IMR-90 (cell line): ENCODE data around the gene FGR. TPM values are rescaled to one million over a fixed set of nuclear protein-coding genes. Genes with fewer than 3 reads are reported as not detected.

Experiments
- ATAC-seq: fragments of 200-7000 bp; cut with Tn5 transposase; 2 replicates; pipeline ENCODE4 v1.9.1; 2020; ENCODE audit warnings: low read depth, mild to moderate bottlenecking, moderate library complexity
- BruUV-seq: library from RNA; stranded (reverse); fragments of 400-500 nt; replicated peaks from 2 replicates; lab custom pipeline; 2021; lab: Mats Ljungman, UMichigan
- CTCF ChIA-PET: fragments of 300-600 bp; formaldehyde crosslinking; extraction: SDS; loops from one replicate; lab custom pipeline; 2021; ENCODE audit warnings: antibody characterized with exemption; lab: Yijun Ruan, JAX
- POLR2A ChIA-PET: fragments of 300-600 bp; sonication (Branson Sonifier 250); formaldehyde crosslinking; loops from one replicate; lab custom pipeline; 2022; ENCODE audit warnings: antibody characterized with exemption; ENCODE audit not compliant: unreplicated experiment; lab: Charles Lee
- DNase-seq: peaks from one replicate; pipeline ENCODE4 v3.0.0; 2013
- H2AFZ ChIP-seq: replicated peaks from 2 replicates; pipeline ENCODE3; 2013; ENCODE audit warnings: low read length, mild to moderate bottlenecking; ENCODE audit not compliant: poor library complexity
- H2AK5ac ChIP-seq: 2 replicates; pipeline ENCODE4 v1.6.1; 2013; ENCODE audit warnings: low read depth, low read length, inconsistent platforms
- H2AK9ac ChIP-seq: replicated peaks from 2 replicates; pipeline ENCODE3; 2013; ENCODE audit warnings: mild to moderate bottlenecking, low read depth, low read length, moderate library complexity; ENCODE audit not compliant: poor library complexity
- H2BK120ac ChIP-seq: 2 replicates; pipeline ENCODE4 v1.6.1; 2013; ENCODE audit warnings: low read depth, low read length, inconsistent platforms
- H2BK15ac ChIP-seq: 3 replicates; pipeline ENCODE4 v1.6.1; 2013; ENCODE audit warnings: low read depth, low read length, inconsistent platforms
- H2BK20ac ChIP-seq: 2 replicates; pipeline ENCODE4 v1.6.1; 2013; ENCODE audit warnings: low read depth, mild to moderate bottlenecking, inconsistent platforms, low read length, moderate library complexity
- H2BK5ac ChIP-seq: 2 replicates; pipeline ENCODE4 v1.6.1; 2013; ENCODE audit warnings: mild to moderate bottlenecking, low read depth, low read length, inconsistent platforms; ENCODE audit not compliant: poor library complexity, severe bottlenecking
- H3K14ac ChIP-seq: replicated peaks from 2 replicates; pipeline ENCODE4 v1.6.1; 2013; ENCODE audit warnings: low read depth, low read length, inconsistent platforms
- H3K18ac ChIP-seq: 2 replicates; pipeline ENCODE4 v1.6.1; 2013; ENCODE audit warnings: low read depth, low read length, control low read depth
- H3K23ac ChIP-seq: 2 replicates; pipeline ENCODE4 v1.6.1; 2013; ENCODE audit warnings: low read depth, low read length, inconsistent platforms
- H3K27ac ChIP-seq: 2 replicates; pipeline ENCODE4 v1.5.1; 2013; ENCODE audit warnings: mild to moderate bottlenecking, control low read depth, low read length; ENCODE audit not compliant: insufficient read depth
- H3K27me3 ChIP-seq: 2 replicates; pipeline ENCODE4 v1.6.1; 2013; ENCODE audit warnings: low read length; ENCODE audit not compliant: control insufficient read depth, insufficient read depth
- H3K36me3 ChIP-seq: 2 replicates; pipeline ENCODE4 v1.6.1; 2013; ENCODE audit warnings: low read length, mixed read lengths; ENCODE audit not compliant: control insufficient read depth, insufficient read depth
- H3K4ac ChIP-seq: 2 replicates; pipeline ENCODE4 v1.6.1; 2013; ENCODE audit warnings: low read depth, low read length, inconsistent platforms
- H3K4me1 ChIP-seq: 2 replicates; pipeline ENCODE4 v1.6.1; 2013; ENCODE audit warnings: low read length, mixed read lengths; ENCODE audit not compliant: control insufficient read depth, insufficient read depth
- H3K4me2 ChIP-seq: 2 replicates; pipeline ENCODE4 v1.6.1; 2013; ENCODE audit warnings: low read depth, mild to moderate bottlenecking, control low read depth, low read length, moderate library complexity
- H3K4me3 ChIP-seq: 2 replicates; pipeline ENCODE4 v1.5.1; 2013; ENCODE audit warnings: low read depth, mild to moderate bottlenecking, control low read depth, low read length, moderate library complexity; ENCODE audit not compliant: insufficient read depth
- H3K56ac ChIP-seq: 2 replicates; pipeline ENCODE4 v1.6.1; 2013; ENCODE audit warnings: low read length, inconsistent platforms; ENCODE audit not compliant: insufficient read depth; ENCODE audit errors: extremely low read depth
- H3K79me1 ChIP-seq, 2 experiments: 2 replicates each; pipeline ENCODE4 v1.6.1; 2013; ENCODE audit warnings: low read length in 2 of 2, inconsistent platforms in 1 of 2, low read depth in 1 of 2
- H3K9ac ChIP-seq: 2 replicates; pipeline ENCODE4 v1.6.1; 2013; ENCODE audit warnings: low read depth, low read length, control low read depth
- H3K9me1 ChIP-seq: 2 replicates; pipeline ENCODE4 v1.6.1; 2013; ENCODE audit warnings: low read length, inconsistent platforms; ENCODE audit not compliant: insufficient read depth
- H3K9me3 ChIP-seq: 2 replicates; pipeline ENCODE4 v1.6.1; 2013; ENCODE audit warnings: low read length; ENCODE audit not compliant: control insufficient read depth, insufficient read depth
- H4K20me1 ChIP-seq: 2 replicates; pipeline ENCODE4 v1.6.1; 2013; ENCODE audit warnings: low read length, inconsistent platforms; ENCODE audit not compliant: insufficient read depth
- H4K5ac ChIP-seq: 2 replicates; pipeline ENCODE4 v1.6.1; 2013; ENCODE audit warnings: mild to moderate bottlenecking, low read depth, low read length, control low read depth
- H4K8ac ChIP-seq, 2 experiments: 2 replicates each; pipeline ENCODE4 v1.6.1; 2013; ENCODE audit warnings: low read depth in 2 of 2, low read length in 2 of 2, control low read depth in 1 of 2, inconsistent platforms in 1 of 2
- H4K91ac ChIP-seq: 2 replicates; pipeline ENCODE4 v1.6.1; 2013; ENCODE audit warnings: low read depth, low read length, inconsistent platforms; ENCODE audit not compliant: insufficient read depth
- BHLHE40 ChIP-seq: fragments of 150-350 bp; IDR thresholded peaks from 2 replicates; pipeline ENCODE4 v1.6.1; 2016; ENCODE audit warnings: mild to moderate bottlenecking, low read depth, low read length
- CEBPB ChIP-seq: IDR thresholded peaks from 2 replicates; pipeline ENCODE4 v1.6.1; 2012; ENCODE audit warnings: low read depth, low read length, improper control_type of control experiment
- CHD1 ChIP-seq: IDR thresholded peaks from 2 replicates; pipeline ENCODE4 v1.6.1; 2012; ENCODE audit warnings: low read depth, low read length, improper control_type of control experiment
- FOS ChIP-seq: fragments of 150-350 bp; IDR thresholded peaks from 2 replicates; pipeline ENCODE4 v1.6.1; 2016; ENCODE audit warnings: low read depth, low read length
- MAZ ChIP-seq: IDR thresholded peaks from 2 replicates; pipeline ENCODE4 v1.6.1; 2012; ENCODE audit warnings: low read depth, mild to moderate bottlenecking, low read length, improper control_type of control experiment, moderate library complexity, borderline replicate concordance
- MXI1 ChIP-seq: IDR thresholded peaks from 2 replicates; pipeline ENCODE4 v1.6.1; 2012; ENCODE audit warnings: low read depth, mild to moderate bottlenecking, low read length, moderate library complexity, borderline replicate concordance
- NFE2L2 ChIP-seq: fragments of 150-350 bp; IDR thresholded peaks from 2 replicates; pipeline ENCODE4 v1.6.1; 2016; ENCODE audit warnings: low read depth, mild to moderate bottlenecking, low read length
- POLR2A ChIP-seq: IDR thresholded peaks from 2 replicates; pipeline ENCODE4 v1.6.1; 2012; ENCODE audit warnings: mild to moderate bottlenecking, low read depth, low read length
- RAD21 ChIP-seq: IDR thresholded peaks from 2 replicates; pipeline ENCODE4 v1.6.1; 2012; ENCODE audit warnings: low read length, improper control_type of control experiment
- RCOR1 ChIP-seq: IDR thresholded peaks from 2 replicates; pipeline ENCODE4 v1.6.1; 2012; ENCODE audit warnings: mild to moderate bottlenecking, low read length, improper control_type of control experiment; ENCODE audit not compliant: insufficient replicate concordance
- RFX5 ChIP-seq: IDR thresholded peaks from 2 replicates; pipeline ENCODE4 v1.8.0; 2012; ENCODE audit warnings: low read depth, mild to moderate bottlenecking, low read length, moderate library complexity
- SMC3 ChIP-seq: fragments of 150-350 bp; IDR thresholded peaks from 2 replicates; pipeline ENCODE4 v1.6.1; 2016; ENCODE audit warnings: low read depth, mild to moderate bottlenecking, antibody characterized with exemption, low read length, moderate library complexity
- WGBS, 2 experiments: methylation state at CpG; one replicate each; pipeline versions ENCODE4 v1.1.5 to v1.1.7; 2013; ENCODE audit warnings: missing lambda C conversion rate in 2 of 2; ENCODE audit not compliant: insufficient read length in 1 of 2; ENCODE audit errors: extremely low coverage in 2 of 2; 5-methylcytosine and 5-hydroxymethylcytosine counted together
- dilution Hi-C: fragments of 300-500 bp; cut with HindIII; formaldehyde crosslinking; loops from one replicate; pipeline ENCODE4 v1.14.3; 2018; ENCODE audit warnings: low sequenced_read_pairs; ENCODE audit not compliant: unreplicated experiment
- in situ Hi-C: fragments of 300-500 bp; cut with MboI; formaldehyde crosslinking; loops from 3 replicates; pipeline ENCODE4 v1.14.3; 2019; ENCODE audit warnings: low sequenced_read_pairs, inconsistent platforms, mixed read lengths
- intact Hi-C: fragments of 100-400 bp; cut with micrococcal nuclease; formaldehyde crosslinking; loops from 2 replicates; pipeline ENCODE4 v1.10.0; 2022
- polyA plus RNA-seq, 3 experiments: library from polyadenylated mRNA; depleted of rRNA; stranded (reverse); fragments of >200 nt; gene quantifications; 2 replicates each; pipeline ENCODE4 v1.2.3, GENCODE V29; 2012; ENCODE audit warnings: low replicate concordance in 1 of 3
- total RNA-seq: library from RNA; depleted of rRNA; stranded (reverse); fragments of >200 nt; gene quantifications from 2 replicates; pipeline ENCODE4 v1.2.3, GENCODE V29; 2012
- TF ChIP-seq, protein P1 (sequence below): fragments of 150-350 bp; IDR thresholded peaks from 2 replicates; pipeline ENCODE4 v1.6.1; 2017; ENCODE audit warnings: mild to moderate bottlenecking, antibody characterized with exemption, low read length, low read depth
- TF ChIP-seq, protein P2 (sequence below): conservative IDR thresholded peaks from 2 replicates; pipeline ENCODE4 v1.5.1; 2012; ENCODE audit warnings: mild to moderate bottlenecking, low read depth, low read length, improper control_type of control experiment
- TF ChIP-seq, protein P3 (sequence below): fragments of 150-350 bp; IDR thresholded peaks from 2 replicates; pipeline ENCODE4 v1.6.1; 2016; ENCODE audit warnings: low read depth, mild to moderate bottlenecking, low read length, moderate library complexity, borderline replicate concordance

FGR gene
- total and polyA plus RNA-seq, 2 of the 4 experiments (the other 2 are of a cell fraction), result not detected

DNA sequence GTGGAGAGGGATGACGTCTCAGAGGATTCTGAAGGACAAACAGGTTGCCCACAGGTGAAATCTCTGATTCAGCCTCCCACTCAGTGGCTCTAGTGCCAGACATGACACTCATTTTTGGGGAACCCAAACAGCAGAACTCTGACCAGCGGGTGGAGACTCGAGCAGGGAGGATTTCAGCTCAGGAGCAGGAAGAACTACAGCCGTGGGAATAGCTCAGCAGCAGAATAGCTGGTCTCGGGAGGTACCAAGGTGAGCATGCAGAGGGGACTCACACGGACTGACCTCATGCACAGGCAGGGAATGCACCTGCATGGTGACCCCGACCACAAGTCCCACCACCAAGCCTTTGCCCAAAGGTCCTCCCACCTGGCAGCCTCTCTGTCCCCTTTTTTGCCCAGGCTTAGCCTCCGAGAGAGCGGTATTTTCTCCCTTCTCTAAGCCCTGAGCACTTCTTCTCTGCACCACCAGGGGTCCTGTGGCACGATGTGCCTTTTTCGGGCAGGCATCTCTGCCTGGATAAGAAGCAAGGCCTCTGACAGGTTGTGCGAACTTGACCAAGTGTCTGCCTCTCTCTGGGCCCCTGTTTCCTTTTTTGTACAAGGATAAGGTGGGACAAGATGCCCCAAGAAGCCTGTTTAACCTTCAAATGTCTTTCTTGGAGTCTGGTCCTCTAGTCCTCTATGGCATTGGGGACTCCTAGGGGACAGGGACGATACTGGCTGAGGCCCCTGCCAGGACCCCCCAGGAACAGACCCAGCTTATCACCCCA, 8.8 kb upstream of the FGR start:
- no peak overlapping the region for H2AK9ac ChIP-seq
- dilution Hi-C loops (no loop called here), in situ Hi-C loops (no loop called here), intact Hi-C loops (loop anchor here (1.0 kb wide), 1 partner anchor 20 kb away; no protein-coding TSS in a partner anchor)
- H2AK5ac ChIP-seq, result no peak overlapping the region
- ATAC-seq, result peak; percentile 96
- H3K9me1 ChIP-seq, result no peaks in the 10 kb centered on the region; the same call in 1 of the 2 replicates
- no peak overlapping the region for H2BK5ac ChIP-seq
- CTCF ChIA-PET, result no interaction called here
- peak; percentile 54 for DNase-seq
- no TSS peak for BruUV-seq
- H4K91ac ChIP-seq, result no peak overlapping the region
- H4K20me1 ChIP-seq, result no peaks in the 10 kb centered on the region
- peaks cover 8% of the 10 kb centered on the region; the same call in 1 of the 2 replicates for H3K27me3 ChIP-seq
- H2BK20ac ChIP-seq, result no peak overlapping the region; the same call in 1 of the 2 replicates
- H2AFZ ChIP-seq, result peak overlapping the region; percentile 67
- no peaks in the 10 kb centered on the region for H3K9me3 ChIP-seq
- no peak overlapping the region for H3K9ac ChIP-seq
- no peaks in the 10 kb centered on the region for H3K36me3 ChIP-seq
- no peak overlapping the region for H2BK15ac ChIP-seq
- H3K4ac ChIP-seq, result no peak overlapping the region
- no peak overlapping the region for H3K14ac ChIP-seq
- H3K18ac ChIP-seq, result no peak overlapping the region
- H3K4me2 ChIP-seq, result no peak overlapping the region
- H3K4me1 ChIP-seq, result no peaks in the 10 kb centered on the region
- WGBS, 2 experiments, result 23% methylated on average over 8 of the region's 13 CpGs; no CpG with 5 or more reads in 1 of the 2 experiments
- POLR2A ChIA-PET, result no interaction called here
- H3K79me1 ChIP-seq, result no peaks in the 10 kb centered on the region
- no peak overlapping the region for H3K27ac ChIP-seq
- no peak overlapping the region for H2BK120ac ChIP-seq
- no peak overlapping the region for H3K4me3 ChIP-seq
- no peak overlapping the region for H4K8ac ChIP-seq
- no peak overlapping the region for H3K56ac ChIP-seq
- H4K5ac ChIP-seq, result no peak overlapping the region
- no peak overlapping the region for H3K23ac ChIP-seq
- no peak for TF ChIP-seq RFX5
- no peak; the same call in 1 of the 2 replicates for TF ChIP-seq MAZ
- no peak for TF ChIP-seq POLR2A
- no peak for TF ChIP-seq FOS
- TF ChIP-seq RAD21, result peak; percentile 60
- no peak for TF ChIP-seq CEBPB
- TF ChIP-seq, protein P1, sequence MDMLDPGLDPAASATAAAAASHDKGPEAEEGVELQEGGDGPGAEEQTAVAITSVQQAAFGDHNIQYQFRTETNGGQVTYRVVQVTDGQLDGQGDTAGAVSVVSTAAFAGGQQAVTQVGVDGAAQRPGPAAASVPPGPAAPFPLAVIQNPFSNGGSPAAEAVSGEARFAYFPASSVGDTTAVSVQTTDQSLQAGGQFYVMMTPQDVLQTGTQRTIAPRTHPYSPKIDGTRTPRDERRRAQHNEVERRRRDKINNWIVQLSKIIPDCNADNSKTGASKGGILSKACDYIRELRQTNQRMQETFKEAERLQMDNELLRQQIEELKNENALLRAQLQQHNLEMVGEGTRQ, result no peak
- TF ChIP-seq, protein P2, sequence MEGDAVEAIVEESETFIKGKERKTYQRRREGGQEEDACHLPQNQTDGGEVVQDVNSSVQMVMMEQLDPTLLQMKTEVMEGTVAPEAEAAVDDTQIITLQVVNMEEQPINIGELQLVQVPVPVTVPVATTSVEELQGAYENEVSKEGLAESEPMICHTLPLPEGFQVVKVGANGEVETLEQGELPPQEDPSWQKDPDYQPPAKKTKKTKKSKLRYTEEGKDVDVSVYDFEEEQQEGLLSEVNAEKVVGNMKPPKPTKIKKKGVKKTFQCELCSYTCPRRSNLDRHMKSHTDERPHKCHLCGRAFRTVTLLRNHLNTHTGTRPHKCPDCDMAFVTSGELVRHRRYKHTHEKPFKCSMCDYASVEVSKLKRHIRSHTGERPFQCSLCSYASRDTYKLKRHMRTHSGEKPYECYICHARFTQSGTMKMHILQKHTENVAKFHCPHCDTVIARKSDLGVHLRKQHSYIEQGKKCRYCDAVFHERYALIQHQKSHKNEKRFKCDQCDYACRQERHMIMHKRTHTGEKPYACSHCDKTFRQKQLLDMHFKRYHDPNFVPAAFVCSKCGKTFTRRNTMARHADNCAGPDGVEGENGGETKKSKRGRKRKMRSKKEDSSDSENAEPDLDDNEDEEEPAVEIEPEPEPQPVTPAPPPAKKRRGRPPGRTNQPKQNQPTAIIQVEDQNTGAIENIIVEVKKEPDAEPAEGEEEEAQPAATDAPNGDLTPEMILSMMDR, result peak; percentile 65
- TF ChIP-seq BHLHE40, result no peak
- no peak for TF ChIP-seq CHD1
- TF ChIP-seq SMC3, result peak; percentile 70
- no peak for TF ChIP-seq RCOR1
- TF ChIP-seq, protein P3, sequence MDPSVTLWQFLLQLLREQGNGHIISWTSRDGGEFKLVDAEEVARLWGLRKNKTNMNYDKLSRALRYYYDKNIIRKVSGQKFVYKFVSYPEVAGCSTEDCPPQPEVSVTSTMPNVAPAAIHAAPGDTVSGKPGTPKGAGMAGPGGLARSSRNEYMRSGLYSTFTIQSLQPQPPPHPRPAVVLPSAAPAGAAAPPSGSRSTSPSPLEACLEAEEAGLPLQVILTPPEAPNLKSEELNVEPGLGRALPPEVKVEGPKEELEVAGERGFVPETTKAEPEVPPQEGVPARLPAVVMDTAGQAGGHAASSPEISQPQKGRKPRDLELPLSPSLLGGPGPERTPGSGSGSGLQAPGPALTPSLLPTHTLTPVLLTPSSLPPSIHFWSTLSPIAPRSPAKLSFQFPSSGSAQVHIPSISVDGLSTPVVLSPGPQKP, result no peak
- no peak for TF ChIP-seq MXI1
- TF ChIP-seq NFE2L2, result no peak
